A673 (cell line): ENCODE results near the gene KCNA2. TPM values are rescaled to one million over a fixed set of nuclear protein-coding genes. Genes with fewer than 3 reads are reported as not detected.

Source experiments
- BruUV-seq: library from RNA; stranded (reverse); fragments of 400-500 nt; replicated peaks from 2 replicates; lab custom pipeline; 2021; lab: Mats Ljungman, UMichigan
- CTCF ChIA-PET: fragments of 300-600 bp; sonication (Branson Sonifier 250); formaldehyde crosslinking; loops from one replicate; lab custom pipeline; 2022; ENCODE audit warnings: antibody characterized with exemption; lab: Charles Lee
- POLR2A ChIA-PET: fragments of 300-600 bp; sonication (Branson Sonifier 250); formaldehyde crosslinking; loops from one replicate; lab custom pipeline; 2022; ENCODE audit warnings: antibody characterized with exemption; ENCODE audit not compliant: low non-redundant PET; lab: Charles Lee
- DNase-seq: peaks from one replicate; pipeline ENCODE4 v3.0.0-alpha.2; 2015; ENCODE audit warnings: low spot score
- H3K27ac ChIP-seq: fragments of 200-600 bp; sonication (generic); 2 replicates; pipeline ENCODE4 v1.5.1; 2016; ENCODE audit warnings: mixed run types, low read depth, mild to moderate bottlenecking, mixed read lengths, antibody characterized with exemption, low read length; ENCODE audit not compliant: poor library complexity, severe bottlenecking
- H3K27me3 ChIP-seq: fragments of 200-600 bp; sonication (generic); replicated peaks from 2 replicates; pipeline ENCODE4 v1.6.1; 2017; ENCODE audit warnings: mixed run types, low read depth, mild to moderate bottlenecking, mixed read lengths, antibody characterized with exemption, low read length; ENCODE audit not compliant: insufficient read depth, poor library complexity
- H3K36me3 ChIP-seq: fragments of 200-600 bp; sonication (generic); 2 replicates; pipeline ENCODE4 v1.6.1; 2016; ENCODE audit warnings: mixed run types, mild to moderate bottlenecking, mixed read lengths, antibody characterized with exemption, low read length; ENCODE audit not compliant: insufficient read depth, poor library complexity, severe bottlenecking
- H3K4me1 ChIP-seq: fragments of 200-600 bp; sonication (generic); 2 replicates; pipeline ENCODE4 v1.6.1; 2017; ENCODE audit warnings: mixed run types, mild to moderate bottlenecking, mixed read lengths, antibody characterized with exemption, low read length; ENCODE audit not compliant: insufficient read depth, poor library complexity, severe bottlenecking
- H3K4me3 ChIP-seq: fragments of 200-600 bp; sonication (generic); 2 replicates; pipeline ENCODE4 v1.5.1; 2016; ENCODE audit warnings: low read depth, mixed run types, mild to moderate bottlenecking, mixed read lengths, low read length; ENCODE audit not compliant: poor library complexity, severe bottlenecking
- H3K9me3 ChIP-seq: fragments of 200-600 bp; sonication (generic); 2 replicates; pipeline ENCODE4 v1.6.1; 2016; ENCODE audit warnings: mixed run types, low read depth, mild to moderate bottlenecking, mixed read lengths, antibody characterized with exemption, low read length; ENCODE audit not compliant: poor library complexity, severe bottlenecking
- CTCF ChIP-seq: fragments of 300-800, 200-600 bp; sonication (generic); conservative IDR thresholded peaks from 2 replicates; pipeline ENCODE4 v1.5.1; 2017; ENCODE audit warnings: low read depth, mild to moderate bottlenecking, antibody characterized with exemption, low read length, moderate library complexity, mixed read lengths
- EZH2 ChIP-seq: fragments of 200-600 bp; sonication (generic); IDR thresholded peaks from 2 replicates; pipeline ENCODE4 v1.6.1; 2017; ENCODE audit warnings: borderline replicate concordance, low read depth, mild to moderate bottlenecking, mixed read lengths, antibody characterized with exemption, low read length; ENCODE audit not compliant: poor library complexity, severe bottlenecking
- intact Hi-C: fragments of 100-400 bp; cut with micrococcal nuclease; formaldehyde crosslinking; loops from one replicate; pipeline ENCODE4 v1.10.0; 2022; ENCODE audit not compliant: unreplicated experiment
- total RNA-seq: library from RNA; stranded (reverse); gene quantifications from 2 replicates; pipeline ENCODE4 v1.2.3, GENCODE V29; 2021

KCNA2 gene
- total RNA-seq, 1 experiment from 2014 or later, result 46.6 TPM

GRCh38 chr1:110628323-110629105 is 22.4 kb upstream of the KCNA2 start:
- Histone ChIP-seq H3K4me1 (no peaks in the 10 kb centered on the region), H3K4me3 (no peak overlapping the region), H3K9me3 (no peaks in the 10 kb centered on the region), H3K27ac (no peak overlapping the region), H3K36me3 (no peaks in the 10 kb centered on the region), H3K27me3 (peaks cover 8% of the 10 kb centered on the region)
- TF ChIP-seq CTCF (no peak), EZH2 (no peak)
- intact Hi-C loops, result no loop called here
- POLR2A ChIA-PET, result no interaction called here
- CTCF ChIA-PET, result interaction anchor here (1.2 kb wide), 1 partner anchor 138 kb away, joined by 3 read pairs; no protein-coding TSS in a partner anchor
- no peak for DNase-seq
- no TSS peak for BruUV-seq

GRCh38 chr1:110627764-110628163 is 21.6 kb upstream of the KCNA2 start:
- H3K4me1 ChIP-seq, result no peaks in the 10 kb centered on the region
- intact Hi-C loops, result no loop called here
- ChIA-PET POLR2A (no interaction called here), CTCF (no interaction called here)
- H3K27ac ChIP-seq, result no peak overlapping the region
- no peaks in the 10 kb centered on the region for H3K9me3 ChIP-seq
- no peaks in the 10 kb centered on the region for H3K36me3 ChIP-seq
- H3K27me3 ChIP-seq, result peaks cover 12% of the 10 kb centered on the region
- DNase-seq, result no peak
- no peak overlapping the region for H3K4me3 ChIP-seq
- no TSS peak for BruUV-seq
- no peak for TF ChIP-seq EZH2

- POLR2A ChIA-PET, result no interaction called here
- CTCF ChIA-PET, result no interaction called here
- H3K4me1 ChIP-seq, result no peaks in the 10 kb centered on the region
- H3K9me3 ChIP-seq, result no peaks in the 10 kb centered on the region
- no peak for TF ChIP-seq CTCF
- TF ChIP-seq EZH2, result no peak
- no peak for DNase-seq
- intact Hi-C loops, result no loop called here
- H3K27ac ChIP-seq, result no peak overlapping the region
- no peak overlapping the region for H3K4me3 ChIP-seq
- no peaks in the 10 kb centered on the region for H3K36me3 ChIP-seq
- BruUV-seq, result no TSS peak
- peaks cover 21% of the 10 kb centered on the region for H3K27me3 ChIP-seq
Measured at GRCh38 chr1:110626889-110627288, 20.7 kb upstream of the KCNA2 start.
